ENCODE data around the gene ASPN. TPM values are rescaled to one million over a fixed set of nuclear protein-coding genes. Genes with fewer than 3 reads are reported as not detected.

Gene ASPN
- total RNA-seq, 2 experiments from 2014 or later: not detected

DNA sequence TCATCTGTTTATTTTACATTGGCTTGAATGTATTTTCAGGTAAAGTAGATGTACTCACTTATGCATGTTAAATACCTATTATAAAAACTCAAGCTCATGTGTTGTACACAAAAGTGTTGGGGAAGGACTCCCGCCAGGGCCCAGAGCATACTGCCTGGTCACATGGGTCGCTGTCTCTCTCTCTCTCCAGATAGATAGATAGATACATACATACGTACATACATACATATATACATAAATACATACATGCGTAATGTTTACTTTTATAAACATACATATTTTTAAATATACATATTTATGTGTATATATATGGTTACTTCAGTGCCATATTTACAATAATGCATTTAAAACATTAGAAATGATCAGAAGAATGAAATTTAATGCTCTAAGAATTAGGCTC is 24.7 kb downstream of the ASPN start:
- ATAC-seq (no peak), DNase-seq (no peak)
- CTCF ChIA-PET: no interaction called here
- POLR2A ChIA-PET: no interaction called here
- intact Hi-C loops (cut with micrococcal nuclease): no loop called here
- no peaks in the 10 kb centered on the region for H3K9me3 Mint-ChIP-seq
- H3K27me3 Mint-ChIP-seq: no peaks in the 10 kb centered on the region
- no peak overlapping the region for H3K27ac Mint-ChIP-seq
- no peaks in the 10 kb centered on the region for H3K4me1 Mint-ChIP-seq (ENCODE audit: low read depth)
- H3K4me3 Mint-ChIP-seq: no peak overlapping the region
- H3K36me3 Mint-ChIP-seq (ENCODE audit: low read depth): no peaks in the 10 kb centered on the region
- TF ChIP-seq, protein P1, sequence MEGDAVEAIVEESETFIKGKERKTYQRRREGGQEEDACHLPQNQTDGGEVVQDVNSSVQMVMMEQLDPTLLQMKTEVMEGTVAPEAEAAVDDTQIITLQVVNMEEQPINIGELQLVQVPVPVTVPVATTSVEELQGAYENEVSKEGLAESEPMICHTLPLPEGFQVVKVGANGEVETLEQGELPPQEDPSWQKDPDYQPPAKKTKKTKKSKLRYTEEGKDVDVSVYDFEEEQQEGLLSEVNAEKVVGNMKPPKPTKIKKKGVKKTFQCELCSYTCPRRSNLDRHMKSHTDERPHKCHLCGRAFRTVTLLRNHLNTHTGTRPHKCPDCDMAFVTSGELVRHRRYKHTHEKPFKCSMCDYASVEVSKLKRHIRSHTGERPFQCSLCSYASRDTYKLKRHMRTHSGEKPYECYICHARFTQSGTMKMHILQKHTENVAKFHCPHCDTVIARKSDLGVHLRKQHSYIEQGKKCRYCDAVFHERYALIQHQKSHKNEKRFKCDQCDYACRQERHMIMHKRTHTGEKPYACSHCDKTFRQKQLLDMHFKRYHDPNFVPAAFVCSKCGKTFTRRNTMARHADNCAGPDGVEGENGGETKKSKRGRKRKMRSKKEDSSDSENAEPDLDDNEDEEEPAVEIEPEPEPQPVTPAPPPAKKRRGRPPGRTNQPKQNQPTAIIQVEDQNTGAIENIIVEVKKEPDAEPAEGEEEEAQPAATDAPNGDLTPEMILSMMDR (IDR thresholded peaks at IDR 0.05): no peak

DNA sequence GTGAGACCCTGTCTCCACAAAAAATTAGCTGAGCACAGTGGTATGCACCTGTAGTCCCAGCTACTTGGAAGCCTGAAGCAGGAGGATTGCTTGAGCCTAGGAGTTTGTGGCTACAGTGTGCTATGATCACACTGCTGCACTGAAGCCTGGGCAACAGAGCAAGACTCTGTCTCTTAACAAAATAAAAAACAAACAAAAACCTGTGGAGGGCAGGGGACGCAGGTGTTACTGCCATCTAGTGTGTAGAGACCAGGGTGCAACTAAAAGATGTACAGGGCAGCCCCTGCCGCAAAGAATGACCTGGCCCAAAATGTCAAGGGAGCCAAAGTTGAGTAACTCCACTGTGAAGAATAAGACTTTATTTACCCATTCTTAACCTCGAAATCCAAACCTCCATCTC is 27.1 kb downstream of the ASPN start:
- intact Hi-C loops (cut with micrococcal nuclease): no loop called here
- Mint-ChIP-seq H3K4me3 (no peak overlapping the region), H3K9me3 (no peaks in the 10 kb centered on the region), H3K36me3 (ENCODE audit: low read depth) (no peaks in the 10 kb centered on the region), H3K27ac (no peak overlapping the region), H3K4me1 (ENCODE audit: low read depth) (no peaks in the 10 kb centered on the region), H3K27me3 (no peaks in the 10 kb centered on the region)
- no peak for ATAC-seq
- ChIA-PET POLR2A (no interaction called here), CTCF (interaction anchor here (0.7 to 1.3 kb wide), 2 partner anchors 17 to 105 kb away, joined by 3 read pairs; no protein-coding TSS in a partner anchor)
- TF ChIP-seq, protein P1 (IDR thresholded peaks at IDR 0.05): peak; percentile 32
- DNase-seq: peak; percentile 16

DNA sequence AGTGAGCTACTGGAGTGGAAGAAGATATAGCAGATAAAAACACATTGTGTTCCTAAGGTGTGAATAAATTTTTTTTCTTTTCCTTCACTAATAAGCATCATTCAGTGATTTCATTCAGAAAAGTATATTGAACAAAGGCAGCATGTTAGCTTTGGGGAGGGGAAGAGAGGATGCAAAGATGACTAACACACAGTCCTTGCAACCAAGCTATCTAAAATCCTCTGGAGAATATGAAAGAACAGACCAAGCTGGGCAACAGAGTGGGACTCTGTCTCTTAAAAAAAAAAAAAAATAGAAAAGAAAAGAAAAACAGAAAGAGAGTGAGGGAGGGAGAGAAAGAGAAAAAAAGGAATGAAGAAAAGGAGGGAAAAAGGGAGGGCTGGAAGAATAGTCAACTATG is 35.8 kb downstream of the ASPN start:
- no peaks in the 10 kb centered on the region for H3K9me3 Mint-ChIP-seq
- H3K27ac Mint-ChIP-seq: no peak overlapping the region
- H3K4me1 Mint-ChIP-seq (ENCODE audit: low read depth): no peaks in the 10 kb centered on the region
- no peaks in the 10 kb centered on the region for H3K36me3 Mint-ChIP-seq (ENCODE audit: low read depth)
- ChIA-PET CTCF (interaction anchor here (1.5 to 1.8 kb wide), 2 partner anchors 10 to 306 kb away, joined by 3 to 5 read pairs; no protein-coding TSS in a partner anchor), POLR2A (no interaction called here)
- no peak overlapping the region for H3K4me3 Mint-ChIP-seq
- H3K27me3 Mint-ChIP-seq: no peaks in the 10 kb centered on the region
- intact Hi-C loops (cut with micrococcal nuclease): loop anchor here (10.0 kb wide), 1 partner anchor 122 kb away; the partner anchor contains the start of genes CENPP and NOL8
- ATAC-seq (no peak), DNase-seq (no peak)
- TF ChIP-seq, protein P1 (IDR thresholded peaks at IDR 0.05): no peak

DNA sequence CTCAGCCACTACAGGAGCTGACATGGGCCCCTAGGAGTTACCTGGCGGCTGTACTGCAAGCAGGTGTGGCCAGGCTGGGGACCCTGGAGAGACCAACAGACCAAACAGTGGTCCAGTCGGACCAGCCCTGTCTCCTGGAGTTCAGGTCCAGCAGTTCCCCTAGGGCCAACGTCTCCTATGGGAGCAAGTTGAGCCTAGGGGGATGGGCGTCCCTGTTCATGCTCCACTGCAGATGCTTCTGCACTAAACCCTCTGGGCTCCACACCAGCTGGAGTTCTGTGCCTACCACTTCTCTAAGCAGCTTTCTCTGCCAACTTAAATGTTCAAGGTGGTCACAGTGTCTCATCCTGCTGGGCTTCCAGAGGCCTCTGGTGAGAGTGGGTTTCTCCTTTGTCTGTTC is 37.5 kb downstream of the ASPN start:
- Mint-ChIP-seq H3K9me3 (no peaks in the 10 kb centered on the region), H3K27ac (no peak overlapping the region), H3K4me3 (no peak overlapping the region), H3K4me1 (ENCODE audit: low read depth) (peaks cover 7% of the 10 kb centered on the region), H3K36me3 (ENCODE audit: low read depth) (no peaks in the 10 kb centered on the region), H3K27me3 (no peaks in the 10 kb centered on the region)
- TF ChIP-seq, protein P1 (IDR thresholded peaks at IDR 0.05): no peak
- POLR2A ChIA-PET: no interaction called here
- DNase-seq: no peak
- intact Hi-C loops (cut with micrococcal nuclease): loop anchor here (10.0 kb wide), 1 partner anchor 120 kb away; the partner anchor contains the start of genes CENPP and NOL8
- CTCF ChIA-PET: interaction anchor here (1.8 kb wide), 1 partner anchor 305 kb away, joined by 5 read pairs; no protein-coding TSS in a partner anchor
- no peak for ATAC-seq

DNA sequence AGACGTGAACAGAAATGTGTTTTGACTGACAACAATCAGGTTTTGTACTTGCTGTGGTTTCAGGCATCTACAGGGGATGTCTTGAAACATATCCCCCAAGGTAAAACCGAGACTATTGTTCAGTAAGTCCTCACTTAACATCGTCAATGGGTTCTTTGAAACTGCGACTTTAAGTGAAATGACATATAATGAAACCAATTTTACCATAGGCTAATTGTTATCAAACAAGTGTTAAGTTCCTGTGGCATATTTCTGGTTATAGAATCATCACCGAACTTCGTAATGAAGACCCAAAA is 41.6 kb downstream of the ASPN start:
- TF ChIP-seq, protein P1 (IDR thresholded peaks at IDR 0.05): no peak
- no peak for DNase-seq
- ATAC-seq: peak; percentile 80
- Mint-ChIP-seq H3K36me3 (ENCODE audit: low read depth) (no peaks in the 10 kb centered on the region), H3K4me1 (ENCODE audit: low read depth) (peaks cover 8% of the 10 kb centered on the region), H3K27ac (no peak overlapping the region), H3K9me3 (no peaks in the 10 kb centered on the region), H3K4me3 (no peak overlapping the region), H3K27me3 (no peaks in the 10 kb centered on the region)
- POLR2A ChIA-PET: no interaction called here
- intact Hi-C loops (cut with micrococcal nuclease): loop anchor here (10.0 kb wide), 1 partner anchor 116 kb away; the partner anchor contains the start of genes CENPP and NOL8
- CTCF ChIA-PET: no interaction called here

Measured in activated CD8-positive, alpha-beta T cell treated with anti-CD3 and anti-CD28 coated beads for 36 hours (primary cell).